Left lung (tissue), 10 donors: ENCODE results near the gene TIMM22. TPM values are rescaled to one million over a fixed set of nuclear protein-coding genes. Genes with fewer than 3 reads are reported as not detected.

Experiments
- ATAC-seq: fragments of 200-7000 bp; cut with Tn5 transposase; one replicate; pipeline ENCODE4 v1.9.1; 2020; ENCODE audit warnings: moderate library complexity
- DNase-seq, 4 donors: peaks; one replicate each; pipeline ENCODE4 v3.0.0-alpha.2; 2013 to 2020
- H3K27ac ChIP-seq, 2 donors: fragments of 200-600 bp; sonication (generic) in 1 of 2; one replicate each; pipeline versions ENCODE4 v1.5.0 to v1.8.0; 2020 to 2021
- H3K27me3 ChIP-seq, 2 donors: fragments of 200-600 bp; sonication (generic) in 1 of 2; one replicate each; pipeline versions ENCODE4 v1.5.0 to v1.8.0; 2020 to 2021
- H3K36me3 ChIP-seq, 2 donors: fragments of 200-600 bp; sonication (generic) in 1 of 2; one replicate each; pipeline versions ENCODE4 v1.5.0 to v1.8.0; 2020 to 2021
- H3K4me1 ChIP-seq, 2 donors: fragments of 200-600 bp; one replicate each; pipeline ENCODE4 v1.8.0; 2021
- H3K4me3 ChIP-seq, 2 donors: fragments of 200-600 bp; sonication (generic) in 1 of 2; one replicate each; pipeline versions ENCODE4 v1.5.0 to v1.8.0; 2020 to 2021; ENCODE audit warnings: mild to moderate bottlenecking in 1 of 2
- H3K9me3 ChIP-seq, 2 donors: fragments of 200-600 bp; sonication (generic) in 1 of 2; one replicate each; pipeline versions ENCODE4 v1.5.0 to v1.8.0; 2020 to 2021
- CTCF ChIP-seq, 2 donors: fragments of 200-600 bp; sonication (generic) in 1 of 2; IDR thresholded peaks; one replicate each; pipeline versions ENCODE4 v1.5.0 to v1.8.0; 2021; ENCODE audit warnings: antibody characterized with exemption in 2 of 2
- intact Hi-C, 2 donors: fragments of 100-400 bp; cut with DNase I; formaldehyde crosslinking; loops; one replicate each; pipeline versions ENCODE4 v1.11.2 to v1.14.2; 2022
- polyA plus RNA-seq, 6 donors: library from polyadenylated mRNA; unstranded; fragments of 120-200 nt; gene quantifications; one replicate each; pipeline ENCODE4 v1.2.1, GENCODE V29; 2013; ENCODE audit not compliant: insufficient read length in 6 of 6
- total RNA-seq, 2 donors: library from RNA; stranded (reverse); fragmentation: NEBNext Ultra II Directional; extraction: Animal tissue kit (Norgen Biotek cat#: 25700); gene quantifications; one replicate each; pipeline ENCODE4 v1.2.1, GENCODE V29; 2021
- donor health status: DM: no; HTN: yes; CAD: no.
- donor health status: DM: no; HTN: no; CAD: no.

Gene TIMM22
- total and polyA plus RNA-seq, 8 donors, result 10.6 to 18.4 (median 15.4) TPM

- intact Hi-C loops, result no loop called here
- Histone ChIP-seq H3K27me3 (no peaks in the 10 kb centered on the region), H3K9me3 (no peaks in the 10 kb centered on the region), H3K4me3 (no peak overlapping the region), H3K36me3 (peaks cover 0 to 47% of the 10 kb centered on the region in 2 donors), H3K4me1 (peaks cover 0 to 28% of the 10 kb centered on the region in 2 donors), H3K27ac (no peak overlapping the region)
- DNase-seq (no peak), ATAC-seq (no peak)
- TF ChIP-seq CTCF (IDR thresholded peaks at IDR 0.05), result no peak
These were observed 38.7 kb downstream of the TIMM22 start for GRCh38 chr17:1035546-1036170.

GRCh38 chr17:1036171-1036844 lies 39.4 kb downstream of the TIMM22 start:
- H3K4me3 ChIP-seq, result no peak overlapping the region
- no peaks in the 10 kb centered on the region for H3K27me3 ChIP-seq
- H3K36me3 ChIP-seq, result peaks cover 0 to 41% of the 10 kb centered on the region in 2 donors
- TF ChIP-seq CTCF (IDR thresholded peaks at IDR 0.05), result no peak
- H3K9me3 ChIP-seq, result no peaks in the 10 kb centered on the region
- peaks cover 0 to 28% of the 10 kb centered on the region in 2 donors for H3K4me1 ChIP-seq
- intact Hi-C loops, result no loop called here
- peak in 1 of 4 donors; percentile 65 for DNase-seq
- H3K27ac ChIP-seq, result no peak overlapping the region
- ATAC-seq, result no peak

- no peaks in the 10 kb centered on the region for H3K9me3 ChIP-seq
- no peak for TF ChIP-seq CTCF (IDR thresholded peaks at IDR 0.05)
These were observed 39.9 kb downstream of the TIMM22 start for GRCh38 chr17:1036845-1037237.

GRCh38 chr17:1037238-1037879 lies 40.4 kb downstream of the TIMM22 start:
- Histone ChIP-seq H3K27me3 (no peaks in the 10 kb centered on the region), H3K4me3 (no peak overlapping the region), H3K36me3 (peaks cover 0 to 39% of the 10 kb centered on the region in 2 donors), H3K27ac (no peak overlapping the region), H3K9me3 (no peaks in the 10 kb centered on the region), H3K4me1 (peaks cover 0 to 29% of the 10 kb centered on the region in 2 donors)
- intact Hi-C loops, result no loop called here
- no peak for TF ChIP-seq CTCF (IDR thresholded peaks at IDR 0.05)
- ATAC-seq, result no peak
- no peak for DNase-seq

More at GRCh38 chr17:1036845-1037237, 39.9 kb downstream of the TIMM22 start:
- intact Hi-C loops, result no loop called here
- Histone ChIP-seq H3K27me3 (no peaks in the 10 kb centered on the region), H3K4me1 (peaks cover 0 to 29% of the 10 kb centered on the region in 2 donors), H3K27ac (no peak overlapping the region), H3K36me3 (peaks cover 0 to 39% of the 10 kb centered on the region in 2 donors), H3K4me3 (no peak overlapping the region)
- DNase-seq (no peak), ATAC-seq (no peak)
